B cell (primary cell): ENCODE results near the gene CA11. TPM values are rescaled to one million over a fixed set of nuclear protein-coding genes. Genes with fewer than 3 reads are reported as not detected.
"Not testable (repeated sequence)": the region's sequence is repeated elsewhere in the genome, so short reads cannot be mapped to it uniquely, and the experiment has no call there.

Source experiments
- ATAC-seq: fragments of 200-7000 bp; cut with Tn5 transposase; one replicate; pipeline ENCODE4 v1.10.0; 2021; ENCODE audit warnings: low read depth, mild to moderate bottlenecking, moderate number of reproducible peaks, moderate library complexity
- CTCF ChIA-PET: fragments of 350-600 bp; sonication (Branson Sonifier 250); formaldehyde crosslinking; loops from one replicate; lab custom pipeline; 2021; ENCODE audit warnings: antibody characterized with exemption, inconsistent platforms; lab: Charles Lee
- POLR2A ChIA-PET: fragments of 350-600 bp; sonication (Branson Sonifier 250); formaldehyde crosslinking; loops from one replicate; lab custom pipeline; 2021; ENCODE audit warnings: antibody characterized with exemption; lab: Charles Lee
- DNase-seq: peaks from one replicate; pipeline ENCODE4 v3.0.0; 2013
- H2AFZ ChIP-seq: 2 replicates; pipeline ENCODE4 v1.6.1; 2012; ENCODE audit warnings: mild to moderate bottlenecking, low read depth, low read length; ENCODE audit not compliant: insufficient read depth, poor library complexity, severe bottlenecking
- H3K27ac ChIP-seq, 2 donors: 1 replicate in 1 of 2; 2 replicates in 1 of 2; pipeline ENCODE4 v1.5.1; 2012 to 2013; ENCODE audit warnings: low read length in 2 of 2, mild to moderate bottlenecking in 2 of 2, moderate library complexity in 1 of 2
- H3K27me3 ChIP-seq, 4 experiments: fragments of 200-600 bp in 1 of 4; sonication (generic) in 1 of 4; replicated peaks in 1 of 4; 1 replicate in 2 of 4; 2 replicates in 2 of 4; pipeline versions ENCODE4 v1.6.1 to v1.7.0; 2013 to 2016; ENCODE audit warnings: low read length in 3 of 4, mild to moderate bottlenecking in 2 of 4, mixed read lengths in 1 of 4, moderate library complexity in 1 of 4; ENCODE audit not compliant: insufficient read depth in 4 of 4, control insufficient read depth in 3 of 4; ENCODE audit errors: control extremely low read depth in 1 of 4
- H3K36me3 ChIP-seq, 2 experiments: replicated peaks in 1 of 2; 1 replicate in 1 of 2; 2 replicates in 1 of 2; pipeline versions ENCODE4 v1.6.1 to v1.7.1; 2013; ENCODE audit warnings: low read length in 1 of 2; ENCODE audit not compliant: insufficient read depth in 2 of 2, control insufficient read depth in 1 of 2; ENCODE audit errors: control extremely low read depth in 1 of 2, extremely low read depth in 1 of 2
- H3K4me1 ChIP-seq, 2 donors: fragments of 200-600 bp in 1 of 2; sonication (generic) in 1 of 2; 1 replicate in 1 of 2; 2 replicates in 1 of 2; pipeline versions ENCODE4 v1.5.1 to v1.6.1; 2013 to 2017; ENCODE audit warnings: low read length in 2 of 2; ENCODE audit not compliant: control insufficient read depth in 2 of 2, insufficient read depth in 2 of 2
- H3K4me2 ChIP-seq: replicated peaks from 2 replicates; pipeline ENCODE3; 2012; ENCODE audit warnings: mild to moderate bottlenecking, low read depth, low read length; ENCODE audit not compliant: poor library complexity, severe bottlenecking
- H3K4me3 ChIP-seq, 5 experiments: fragments of 200-600 bp in 1 of 5; sonication (generic) in 1 of 5; 1 replicate in 3 of 5; 2 replicates in 2 of 5; pipeline versions ENCODE4 v1.5.1 to v1.7.0; 2011 to 2016; ENCODE audit warnings: low read length in 4 of 5, mild to moderate bottlenecking in 4 of 5, low read depth in 2 of 5, control low read depth in 1 of 5, moderate library complexity in 1 of 5; ENCODE audit not compliant: insufficient read depth in 1 of 5; ENCODE audit errors: control extremely low read depth in 1 of 5, extremely low read depth in 1 of 5
- H3K79me2 ChIP-seq: fragments of 200-600 bp; sonication (generic); one replicate; pipeline ENCODE4 v1.6.0; 2016; ENCODE audit warnings: low read length; ENCODE audit not compliant: control insufficient read depth, insufficient read depth
- H3K9ac ChIP-seq: fragments of 200-600 bp; sonication (generic); 2 replicates; pipeline ENCODE4 v1.6.1; 2017; ENCODE audit warnings: mild to moderate bottlenecking, low read length, moderate library complexity
- H3K9me3 ChIP-seq, 3 donors: one replicate each; pipeline versions ENCODE4 v1.6.1 to v1.7.1; 2013; ENCODE audit warnings: low read length in 2 of 3; ENCODE audit not compliant: control insufficient read depth in 2 of 3, insufficient read depth in 1 of 3; ENCODE audit errors: control extremely low read depth in 1 of 3
- H4K20me1 ChIP-seq: 2 replicates; pipeline ENCODE4 v1.6.0; 2012; ENCODE audit warnings: mild to moderate bottlenecking, low read length; ENCODE audit not compliant: insufficient read depth, control insufficient read depth, poor library complexity, severe bottlenecking
- H3K27ac Mint-ChIP-seq: one replicate; pipeline ENCODE4 v1.8.0; 2021; ENCODE audit warnings: mixed read lengths
- H3K27me3 Mint-ChIP-seq: one replicate; pipeline ENCODE4 v1.8.0; 2021; ENCODE audit warnings: mixed read lengths
- H3K4me1 Mint-ChIP-seq: one replicate; pipeline ENCODE4 v1.8.0; 2021; ENCODE audit warnings: mixed read lengths
- H3K4me3 Mint-ChIP-seq: one replicate; pipeline ENCODE4 v1.8.0; 2021; ENCODE audit warnings: mixed read lengths
- H3K9me3 Mint-ChIP-seq: one replicate; pipeline ENCODE4 v1.8.0; 2022; ENCODE audit warnings: mixed read lengths; ENCODE audit not compliant: insufficient read depth
- EZH2 ChIP-seq: IDR thresholded peaks from 2 replicates; pipeline ENCODE4 v1.6.1; 2012; ENCODE audit warnings: borderline replicate concordance, low read depth, mild to moderate bottlenecking, moderate library complexity, low read length; ENCODE audit not compliant: insufficient read depth, poor library complexity, severe bottlenecking
- WGBS: methylation state at CpG from one replicate; pipeline ENCODE4 v1.1.5; 2013; ENCODE audit warnings: missing lambda C conversion rate; ENCODE audit not compliant: insufficient coverage; 5-methylcytosine and 5-hydroxymethylcytosine counted together
- intact Hi-C: fragments of 100-400 bp; cut with micrococcal nuclease; formaldehyde crosslinking; loops from one replicate; pipeline ENCODE4 v1.10.0; 2022
- polyA plus RNA-seq: library from polyadenylated mRNA; depleted of rRNA; stranded (reverse); fragments of >200 nt; gene quantifications from 2 replicates; pipeline ENCODE4 v1.2.3, GENCODE V29; 2012
- total RNA-seq, 2 donors: library from RNA; stranded (reverse); fragments of 120-200 nt in 1 of 2; gene quantifications; 1 replicate in 1 of 2; 2 replicates in 1 of 2; pipeline versions ENCODE4 v1.2.3 to v1.2.4, GENCODE V29; 2013 to 2022
- TF ChIP-seq, protein P1 (sequence below): fragments of 200-600 bp; IDR thresholded peaks from one replicate; pipeline ENCODE4 v1.8.0; 2022; ENCODE audit warnings: antibody characterized with exemption, mild to moderate bottlenecking

CA11 gene
- total and polyA plus RNA-seq, 2 donors (not counting 1 experiment from before 2014, with no cell fraction given) = 6.5 to 27.7 TPM

DNA sequence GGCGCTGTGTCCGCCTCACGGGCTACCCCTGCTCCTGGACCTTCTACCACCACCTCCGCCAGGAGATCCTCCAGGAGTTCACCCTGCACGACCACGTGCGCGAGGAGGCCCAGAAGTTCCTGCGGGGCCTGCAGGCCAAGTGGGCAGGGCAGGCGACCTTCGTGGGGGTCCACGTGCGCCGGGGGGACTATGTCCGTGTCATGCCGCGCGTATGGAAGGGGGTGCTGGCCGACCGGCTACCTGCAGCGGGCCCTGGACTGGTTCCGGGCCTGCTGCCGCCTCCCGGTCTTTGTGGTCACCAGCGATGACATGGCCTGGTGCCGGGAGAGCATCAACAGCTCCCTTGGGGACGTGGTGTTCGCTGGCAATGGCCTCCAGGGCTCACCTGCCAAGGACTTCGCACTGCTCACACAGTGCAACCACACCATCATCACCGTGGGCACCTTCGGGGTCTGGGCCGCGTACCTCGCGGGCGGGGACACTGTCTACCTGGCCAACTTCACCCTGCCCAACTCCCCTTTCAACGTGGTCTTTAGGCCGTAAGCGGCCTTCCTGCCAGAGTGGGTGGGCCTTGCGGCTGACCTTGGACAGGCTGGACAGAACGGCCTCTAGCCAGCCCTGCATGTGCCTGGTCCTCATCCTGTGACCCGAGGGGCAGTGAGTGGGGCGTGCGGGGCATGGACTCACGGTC lies 34.6 kb upstream of the CA11 start:
- Histone ChIP-seq H3K9me3 (no peaks in the 10 kb centered on the region), H3K4me1 (peaks cover 0 to 2% of the 10 kb centered on the region in 2 donors), H3K4me2 (no peak overlapping the region), H4K20me1 (no peaks in the 10 kb centered on the region), H3K4me3 (no peak overlapping the region), H3K9ac (no peak overlapping the region), H3K27ac (no peak overlapping the region), H2AFZ (no peak overlapping the region), H3K79me2 (no peaks in the 10 kb centered on the region), H3K36me3 (no peaks in the 10 kb centered on the region), H3K27me3 (no peaks in the 10 kb centered on the region)
- POLR2A ChIA-PET = no interaction called here
- ATAC-seq (no peak), DNase-seq (no peak)
- Mint-ChIP-seq H3K27ac (no peak overlapping the region), H3K4me1 (peaks cover 2% of the 10 kb centered on the region), H3K4me3 (no peak overlapping the region), H3K9me3 (no peaks in the 10 kb centered on the region), H3K27me3 (no peaks in the 10 kb centered on the region)
- WGBS = 92% methylated on average over 44 of the region's 45 CpGs
- intact Hi-C loops = no loop called here
- no peak for TF ChIP-seq EZH2
- TF ChIP-seq, protein P1, sequence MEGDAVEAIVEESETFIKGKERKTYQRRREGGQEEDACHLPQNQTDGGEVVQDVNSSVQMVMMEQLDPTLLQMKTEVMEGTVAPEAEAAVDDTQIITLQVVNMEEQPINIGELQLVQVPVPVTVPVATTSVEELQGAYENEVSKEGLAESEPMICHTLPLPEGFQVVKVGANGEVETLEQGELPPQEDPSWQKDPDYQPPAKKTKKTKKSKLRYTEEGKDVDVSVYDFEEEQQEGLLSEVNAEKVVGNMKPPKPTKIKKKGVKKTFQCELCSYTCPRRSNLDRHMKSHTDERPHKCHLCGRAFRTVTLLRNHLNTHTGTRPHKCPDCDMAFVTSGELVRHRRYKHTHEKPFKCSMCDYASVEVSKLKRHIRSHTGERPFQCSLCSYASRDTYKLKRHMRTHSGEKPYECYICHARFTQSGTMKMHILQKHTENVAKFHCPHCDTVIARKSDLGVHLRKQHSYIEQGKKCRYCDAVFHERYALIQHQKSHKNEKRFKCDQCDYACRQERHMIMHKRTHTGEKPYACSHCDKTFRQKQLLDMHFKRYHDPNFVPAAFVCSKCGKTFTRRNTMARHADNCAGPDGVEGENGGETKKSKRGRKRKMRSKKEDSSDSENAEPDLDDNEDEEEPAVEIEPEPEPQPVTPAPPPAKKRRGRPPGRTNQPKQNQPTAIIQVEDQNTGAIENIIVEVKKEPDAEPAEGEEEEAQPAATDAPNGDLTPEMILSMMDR = no peak
- CTCF ChIA-PET = no interaction called here

DNA sequence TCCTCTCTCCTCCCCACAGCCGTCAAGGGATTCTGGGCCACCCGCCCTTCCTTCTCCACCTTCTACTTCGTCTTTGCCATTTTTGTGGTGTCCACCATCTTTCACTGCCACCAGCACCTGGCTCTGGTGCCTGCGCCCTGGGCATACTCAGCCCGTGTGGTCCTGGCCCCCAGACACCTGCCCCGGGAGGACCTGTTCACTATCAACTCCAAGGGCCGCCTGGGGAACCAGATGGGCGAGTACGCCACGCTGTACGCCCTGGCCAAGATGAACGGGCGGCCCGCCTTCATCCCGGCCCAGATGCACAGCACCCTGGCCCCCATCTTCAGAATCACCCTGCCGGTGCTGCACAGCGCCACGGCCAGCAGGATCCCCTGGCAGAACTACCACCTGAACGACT lies 34.0 kb upstream of the CA11 start:
- ATAC-seq, H3K4me1 ChIP-seq, H4K20me1 ChIP-seq, H3K9ac ChIP-seq, H3K79me2 ChIP-seq, H3K36me3 ChIP-seq, H3K4me3 Mint-ChIP-seq, H3K4me2 ChIP-seq, H3K4me3 ChIP-seq, H3K27me3 ChIP-seq, intact Hi-C loops, POLR2A ChIA-PET, H3K27ac Mint-ChIP-seq, CTCF ChIA-PET, H2AFZ ChIP-seq, H3K27ac ChIP-seq, H3K9me3 ChIP-seq, H3K4me1 Mint-ChIP-seq, DNase-seq, H3K27me3 Mint-ChIP-seq, H3K9me3 Mint-ChIP-seq: not testable (repeated sequence)
- 87% methylated on average over 6 of the region's 19 CpGs for WGBS
